HCT116 (cell line): ENCODE measurements around the gene SNAP29. TPM values are rescaled to one million over a fixed set of nuclear protein-coding genes. Genes with fewer than 3 reads are reported as not detected.

Experiments used
- ATAC-seq: fragments of 200-7000 bp; cut with Tn5 transposase; 2 replicates; pipeline ENCODE4 v1.9.1; 2020; ENCODE audit warnings: mild to moderate bottlenecking, moderate library complexity
- BruUV-seq: library from RNA; stranded (reverse); fragments of 400-500 nt; replicated peaks from 2 replicates; lab custom pipeline; 2021; lab: Mats Ljungman, UMichigan
- CTCF ChIA-PET: fragments of 300-600 bp; sonication (Branson Sonifier 250); formaldehyde crosslinking; loops from one replicate; lab custom pipeline; 2021; ENCODE audit warnings: antibody characterized with exemption; lab: Charles Lee
- POLR2A ChIA-PET: fragments of 300-600, 350-600 bp; sonication (Branson Sonifier 250); formaldehyde crosslinking; loops from one replicate; lab custom pipeline; 2021; ENCODE audit warnings: antibody characterized with exemption; lab: Charles Lee
- RAD21 ChIA-PET, 2 experiments: fragments of 300-600 bp; sonication (Branson Sonifier 250); formaldehyde crosslinking; loops; one replicate each; lab custom pipeline; 2023; ENCODE audit warnings: low total read pairs in 2 of 2; ENCODE audit not compliant: uncharacterized antibody in 2 of 2, unreplicated experiment in 2 of 2, low non-redundant PET in 1 of 2; lab: Charles Lee
- DNase-seq: peaks from one replicate; pipeline ENCODE4 v3.0.0-alpha.2; 2010; ENCODE audit warnings: low read depth, low spot score
- H2AFZ ChIP-seq: fragments of 200-600 bp; shearing (Covaris generic), sonication (generic); 2 replicates; pipeline ENCODE4 v1.6.1; 2017; ENCODE audit warnings: low read depth, mixed run types, mixed read lengths, antibody characterized with exemption, low read length; ENCODE audit not compliant: poor library complexity, severe bottlenecking
- H3K27ac ChIP-seq: 2 replicates; pipeline ENCODE4 v1.5.1; 2012; ENCODE audit warnings: low read depth, low read length
- H3K27me3 ChIP-seq: fragments of 200-600 bp; sonication (generic); 2 replicates; pipeline ENCODE4 v1.6.1; 2016; ENCODE audit warnings: mixed run types, low read length, mixed read lengths; ENCODE audit not compliant: insufficient read depth
- H3K36me3 ChIP-seq, 2 experiments: fragments of 200-500 bp in 1 of 2; fragments of 200-600 bp in 1 of 2; sonication (Bioruptor generic) in 1 of 2; sonication (generic) in 1 of 2; 2 replicates each; pipeline versions ENCODE4 v1.5.1 to v1.6.1; 2014 to 2016; ENCODE audit warnings: low read length in 2 of 2, inconsistent platforms in 1 of 2, mixed read lengths in 1 of 2, mixed run types in 1 of 2; ENCODE audit not compliant: insufficient read depth in 2 of 2, control insufficient read depth in 1 of 2
- H3K4me1 ChIP-seq, 2 experiments: fragments of 200-600 bp in 1 of 2; sonication (generic) in 1 of 2; 2 replicates each; pipeline versions ENCODE4 v1.5.1 to v1.6.1; 2012 to 2017; ENCODE audit warnings: low read length in 2 of 2, inconsistent platforms in 1 of 2, mild to moderate bottlenecking in 1 of 2, mixed read lengths in 1 of 2, mixed run types in 1 of 2, moderate library complexity in 1 of 2; ENCODE audit not compliant: insufficient read depth in 2 of 2, control insufficient read depth in 1 of 2
- H3K4me2 ChIP-seq: fragments of 200-600 bp; sonication (generic); 2 replicates; pipeline ENCODE4 v1.6.1; 2017; ENCODE audit warnings: mixed run types, low read length, mixed read lengths
- H3K4me3 ChIP-seq, 2 experiments: fragments of 200-600 bp in 1 of 2; sonication (generic) in 1 of 2; replicated peaks in 1 of 2; 2 replicates each; pipeline ENCODE4 v1.5.1; 2011 to 2016; ENCODE audit warnings: low read length in 2 of 2, control low read depth in 1 of 2, low read depth in 1 of 2, mild to moderate bottlenecking in 1 of 2, mixed read lengths in 1 of 2, mixed run types in 1 of 2
- H3K79me2 ChIP-seq: fragments of 200-600 bp; sonication (generic); 2 replicates; pipeline ENCODE4 v1.6.1; 2017; ENCODE audit warnings: mild to moderate bottlenecking, mixed run types, low read length, moderate library complexity, mixed read lengths; ENCODE audit not compliant: insufficient read depth
- H3K9ac ChIP-seq: fragments of 200-600 bp; sonication (generic); 2 replicates; pipeline ENCODE4 v1.6.1; 2016; ENCODE audit warnings: low read length, mixed read lengths
- H3K9me2 ChIP-seq: fragments of 200-600 bp; sonication (generic), shearing (Covaris generic); 2 replicates; pipeline ENCODE4 v1.6.1; 2017; ENCODE audit warnings: mixed run types, mild to moderate bottlenecking, moderate library complexity; ENCODE audit not compliant: insufficient read depth
- H3K9me3 ChIP-seq, 2 experiments: fragments of 200-500 bp in 1 of 2; fragments of 200-600 bp in 1 of 2; sonication (Bioruptor generic) in 1 of 2; sonication (generic) in 1 of 2; 2 replicates each; pipeline ENCODE4 v1.6.1; 2014 to 2017; ENCODE audit warnings: low read length in 2 of 2, mixed read lengths in 2 of 2, inconsistent platforms in 1 of 2, low read depth in 1 of 2, mild to moderate bottlenecking in 1 of 2, mixed run types in 1 of 2, moderate library complexity in 1 of 2; ENCODE audit not compliant: control insufficient read depth in 1 of 2, insufficient read depth in 1 of 2
- H4K20me1 ChIP-seq: fragments of 200-600 bp; sonication (generic), shearing (Covaris generic); 2 replicates; pipeline ENCODE4 v1.6.1; 2017; ENCODE audit warnings: mixed run types, mild to moderate bottlenecking, moderate library complexity; ENCODE audit not compliant: insufficient read depth
- ATF3 ChIP-seq: IDR thresholded peaks from 2 replicates; pipeline ENCODE4 v1.6.1; 2012
- CBX3 ChIP-seq: IDR thresholded peaks from 2 replicates; pipeline ENCODE4 v1.6.1; 2012; ENCODE audit warnings: low read depth
- CEBPB ChIP-seq: IDR thresholded peaks from 2 replicates; pipeline ENCODE4 v1.6.1; 2012; ENCODE audit warnings: low read depth
- CTCF ChIP-seq, 3 experiments: fragments of 200-600 bp in 1 of 3; sonication (generic) in 1 of 3; IDR thresholded peaks in 2 of 3; conservative IDR thresholded peaks in 1 of 3; 2 replicates each; pipeline ENCODE4 v1.5.1; 2012 to 2017; ENCODE audit warnings: low read depth in 2 of 3, low read length in 2 of 3, antibody characterized with exemption in 1 of 3, borderline replicate concordance in 1 of 3, control low read depth in 1 of 3, mild to moderate bottlenecking in 1 of 3, mixed read lengths in 1 of 3, mixed run types in 1 of 3, moderate library complexity in 1 of 3; ENCODE audit not compliant: insufficient read depth in 1 of 3
- EGR1 ChIP-seq: IDR thresholded peaks from 2 replicates; pipeline ENCODE4 v1.6.1; 2012; ENCODE audit warnings: low read depth
- ELF1 ChIP-seq: IDR thresholded peaks from 2 replicates; pipeline ENCODE4 v1.6.1; 2012; ENCODE audit warnings: low read depth, borderline replicate concordance
- EZH2 ChIP-seq: fragments of 200-600 bp; sonication (generic); IDR thresholded peaks from 2 replicates; pipeline ENCODE4 v1.6.1; 2017; ENCODE audit warnings: antibody characterized with exemption, mixed run types
- EZH2phosphoT487 ChIP-seq: fragments of 200-600 bp; IDR thresholded peaks from 2 replicates; pipeline ENCODE4 v1.6.1; 2018; ENCODE audit warnings: antibody characterized with exemption, borderline replicate concordance
- JUND ChIP-seq: IDR thresholded peaks from 2 replicates; pipeline ENCODE4 v1.6.1; 2012
- MAX ChIP-seq: IDR thresholded peaks from 2 replicates; pipeline ENCODE4 v1.6.1; 2012
- POLR2A ChIP-seq: IDR thresholded peaks from 2 replicates; pipeline ENCODE4 v1.7.0; 2011; ENCODE audit warnings: borderline replicate concordance; ENCODE audit not compliant: insufficient read depth, insufficient read length; ENCODE audit errors: extremely low read depth
- POLR2AphosphoS5 ChIP-seq: IDR thresholded peaks from 2 replicates; pipeline ENCODE4 v1.6.1; 2011; ENCODE audit warnings: mild to moderate bottlenecking, low read depth, low read length, moderate library complexity
- RAD21 ChIP-seq: IDR thresholded peaks from 2 replicates; pipeline ENCODE4 v1.6.1; 2012; ENCODE audit warnings: low read depth, mild to moderate bottlenecking
- SIN3A ChIP-seq: IDR thresholded peaks from 2 replicates; pipeline ENCODE4 v1.6.1; 2012; ENCODE audit warnings: low read depth
- TCF7L2 ChIP-seq: IDR thresholded peaks from 2 replicates; pipeline ENCODE4 v1.7.0; 2011; ENCODE audit warnings: borderline replicate concordance, inconsistent platforms; ENCODE audit not compliant: insufficient read depth, insufficient read length; ENCODE audit errors: extremely low read depth
- ZBTB33 ChIP-seq: IDR thresholded peaks from 2 replicates; pipeline ENCODE4 v1.6.1; 2011; ENCODE audit warnings: mild to moderate bottlenecking, low read length, moderate library complexity; ENCODE audit not compliant: insufficient replicate concordance; ENCODE audit errors: extremely low read depth
- intact Hi-C: fragments of 100-400 bp; cut with micrococcal nuclease; formaldehyde crosslinking; loops from 2 replicates; pipeline ENCODE4 v1.10.0; 2022
- total RNA-seq: library from RNA; stranded (reverse); gene quantifications from one replicate; pipeline ENCODE4 v1.2.1, GENCODE V29; 2021; ENCODE audit not compliant: unreplicated experiment

The SNAP29 gene
- total RNA-seq, 1 experiment from 2014 or later, result 27.3 TPM

- Histone ChIP-seq H3K9me3 (no peaks in the 10 kb centered on the region), H3K79me2 (peaks cover 12% of the 10 kb centered on the region), H3K9me2 (no peaks in the 10 kb centered on the region), H3K27ac (no peak overlapping the region), H3K27me3 (no peaks in the 10 kb centered on the region), H3K4me2 (no peak overlapping the region), H3K4me3 (no peak overlapping the region), H3K9ac (no peak overlapping the region), H3K36me3 (no peaks in the 10 kb centered on the region), H4K20me1 (no peaks in the 10 kb centered on the region), H3K4me1 (no peaks in the 10 kb centered on the region; a peak in 1 of 4 replicates), H2AFZ (no peak overlapping the region)
- RAD21 ChIA-PET, result no interaction called here
- DNase-seq (no peak), ATAC-seq (no peak)
- no peak for TF ChIP-seq POLR2A
- no peak for TF ChIP-seq EGR1
- TF ChIP-seq ZBTB33, result no peak
- TF ChIP-seq RAD21, result no peak
- TF ChIP-seq EZH2, result no peak
- TF ChIP-seq ATF3, result no peak
- no peak for TF ChIP-seq POLR2AphosphoS5
- TF ChIP-seq TCF7L2, result no peak
- no peak for TF ChIP-seq SIN3A
- TF ChIP-seq JUND, result no peak
- TF ChIP-seq CBX3, result no peak
- no peak for TF ChIP-seq ELF1
- no peak for TF ChIP-seq MAX
- TF ChIP-seq CTCF (IDR thresholded peaks at IDR 0.05 in 2 of 3, conservative IDR thresholded peaks at IDR 0.05 in 1 of 3; ENCODE audit: borderline replicate concordance in 1 of 3, insufficient read depth in 1 of 3, low read depth in 2 of 3, low read length in 2 of 3), result no peak
- no peak for TF ChIP-seq EZH2phosphoT487
- no peak for TF ChIP-seq CEBPB
- intact Hi-C loops, result no loop called here
- CTCF ChIA-PET, result no interaction called here
- BruUV-seq, result no TSS peak
- POLR2A ChIA-PET, result no interaction called here
Measured at GRCh38 chr22:20839837-20840645, 18.8 kb upstream of the SNAP29 start.
